HAP-1 (cell line): ENCODE data around the gene RHCG.
"Not testable (repeated sequence)": the region's sequence is repeated elsewhere in the genome, so short reads cannot be mapped to it uniquely, and the experiment has no call there.

Source experiments
- DNase-seq, 2 experiments: peaks; one replicate each; pipeline ENCODE4 v3.0.0-alpha.2; 2016 to 2020; ENCODE audit warnings: low spot score in 2 of 2
- H3K27me3 ChIP-seq: fragments of 250-450 bp; sonication (Bioruptor Pico); 2 replicates; pipeline ENCODE4 v1.5.1; 2020; ENCODE audit warnings: low read depth, mild to moderate bottlenecking, moderate library complexity
- H3K36me3 ChIP-seq: fragments of 250-450 bp; sonication (Bioruptor Pico); replicated peaks from 2 replicates; pipeline ENCODE4 v1.5.1; 2020; ENCODE audit warnings: mild to moderate bottlenecking
- H3K4me1 ChIP-seq: fragments of 250-450 bp; sonication (Bioruptor Pico); 2 replicates; pipeline ENCODE4 v1.5.1; 2020; ENCODE audit warnings: mild to moderate bottlenecking
- H3K4me3 ChIP-seq: fragments of 250-450 bp; sonication (Bioruptor Pico); 2 replicates; pipeline ENCODE4 v1.5.1; 2020; ENCODE audit warnings: mild to moderate bottlenecking, moderate library complexity
- H3K9me3 ChIP-seq: fragments of 250-450 bp; sonication (Bioruptor Pico); 2 replicates; pipeline ENCODE4 v1.5.1; 2020; ENCODE audit warnings: mild to moderate bottlenecking, moderate library complexity
- in situ Hi-C: fragments of 300-500 bp; cut with MboI; formaldehyde crosslinking; loops from 3 replicates; pipeline ENCODE4 v1.14.3; 2020; ENCODE audit warnings: low sequenced_read_pairs, inconsistent platforms, mixed read lengths

The RHCG gene

DNA sequence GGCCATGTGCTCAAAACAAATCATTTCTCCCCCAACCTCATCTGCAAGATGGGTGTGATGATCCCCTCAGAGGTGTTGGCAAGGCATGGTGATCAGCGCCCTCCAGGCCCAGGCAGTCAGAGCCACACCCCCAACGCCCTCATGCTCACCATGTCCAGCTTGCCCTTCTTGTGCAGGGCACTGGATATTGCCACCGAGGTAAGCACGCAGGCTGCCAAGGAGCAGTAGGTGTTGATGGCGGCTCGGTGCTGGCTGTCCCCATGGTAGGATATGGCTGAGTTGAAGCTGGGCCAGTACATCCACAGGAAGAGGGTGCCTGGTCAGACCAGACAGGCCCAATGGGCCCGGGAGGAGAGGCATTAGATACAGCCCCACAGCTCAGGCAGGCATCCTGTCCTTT, 17.2 kb downstream of the RHCG start:
- Histone ChIP-seq H3K4me3 (no peak overlapping the region), H3K36me3 (no peaks in the 10 kb centered on the region), H3K9me3 (no peaks in the 10 kb centered on the region), H3K27me3 (peaks cover 32% of the 10 kb centered on the region), H3K4me1 (no peaks in the 10 kb centered on the region)
- in situ Hi-C loops: no loop called here
- DNase-seq: no peak

GRCh38 chr15:89477411-89478242, 18.8 kb downstream of the RHCG start:
- Histone ChIP-seq H3K4me1 (no peaks in the 10 kb centered on the region), H3K4me3 (no peak overlapping the region), H3K9me3 (no peaks in the 10 kb centered on the region), H3K36me3 (no peaks in the 10 kb centered on the region), H3K27me3 (peaks cover 32% of the 10 kb centered on the region)
- in situ Hi-C loops: no loop called here
- DNase-seq: no peak

- H3K9me3 ChIP-seq: no peaks in the 10 kb centered on the region
- no peaks in the 10 kb centered on the region for H3K36me3 ChIP-seq
- H3K4me3 ChIP-seq: no peak overlapping the region
- H3K27me3 ChIP-seq: peaks cover 32% of the 10 kb centered on the region
- no peak for DNase-seq
- no peaks in the 10 kb centered on the region for H3K4me1 ChIP-seq
- in situ Hi-C loops: no loop called here
These were observed 20.7 kb downstream of the RHCG start for GRCh38 chr15:89475661-89476060.

GRCh38 chr15:89472785-89473256, 23.6 kb downstream of the RHCG start:
- Histone ChIP-seq H3K4me3 (no peak overlapping the region), H3K4me1 (no peaks in the 10 kb centered on the region), H3K27me3 (peaks cover 26% of the 10 kb centered on the region), H3K9me3 (no peaks in the 10 kb centered on the region), H3K36me3 (no peaks in the 10 kb centered on the region)
- in situ Hi-C loops: loop anchor here (5.0 kb wide), 1 partner anchor 116 kb away; no protein-coding TSS in a partner anchor
- DNase-seq: peak; percentile 65 to 84

- in situ Hi-C loops: loop anchor here (5.0 kb wide), 1 partner anchor 112 kb away; no protein-coding TSS in a partner anchor
- Histone ChIP-seq H3K36me3 (no peaks in the 10 kb centered on the region), H3K27me3 (0 out of 2 replicates have a peak, but pooled peaks cover 2% of the 10 kb centered on the region), H3K4me1 (no peaks in the 10 kb centered on the region), H3K4me3 (no peak overlapping the region), H3K9me3 (no peaks in the 10 kb centered on the region)
- no peak for DNase-seq
These were observed 26.8 kb downstream of the RHCG start for GRCh38 chr15:89469426-89470096.

GRCh38 chr15:89468813-89469212, 27.6 kb downstream of the RHCG start:
- H3K4me3 ChIP-seq, DNase-seq, in situ Hi-C loops, H3K9me3 ChIP-seq, H3K27me3 ChIP-seq, H3K4me1 ChIP-seq, H3K36me3 ChIP-seq: not testable (repeated sequence)

GRCh38 chr15:89463113-89463512, 33.3 kb downstream of the RHCG start:
- H3K36me3 ChIP-seq: no peaks in the 10 kb centered on the region
- H3K4me1 ChIP-seq: no peaks in the 10 kb centered on the region
- H3K9me3 ChIP-seq: no peaks in the 10 kb centered on the region
- H3K27me3 ChIP-seq: no peaks in the 10 kb centered on the region
- in situ Hi-C loops: no loop called here
- DNase-seq: no peak
- H3K4me3 ChIP-seq: no peak overlapping the region

- H3K27me3 ChIP-seq: no peaks in the 10 kb centered on the region
- in situ Hi-C loops: no loop called here
- no peaks in the 10 kb centered on the region for H3K4me1 ChIP-seq
- DNase-seq: no peak
- H3K4me3 ChIP-seq: no peak overlapping the region
- no peaks in the 10 kb centered on the region for H3K36me3 ChIP-seq
- no peaks in the 10 kb centered on the region for H3K9me3 ChIP-seq
These were observed 34.0 kb downstream of the RHCG start for GRCh38 chr15:89462198-89462912.

DNA sequence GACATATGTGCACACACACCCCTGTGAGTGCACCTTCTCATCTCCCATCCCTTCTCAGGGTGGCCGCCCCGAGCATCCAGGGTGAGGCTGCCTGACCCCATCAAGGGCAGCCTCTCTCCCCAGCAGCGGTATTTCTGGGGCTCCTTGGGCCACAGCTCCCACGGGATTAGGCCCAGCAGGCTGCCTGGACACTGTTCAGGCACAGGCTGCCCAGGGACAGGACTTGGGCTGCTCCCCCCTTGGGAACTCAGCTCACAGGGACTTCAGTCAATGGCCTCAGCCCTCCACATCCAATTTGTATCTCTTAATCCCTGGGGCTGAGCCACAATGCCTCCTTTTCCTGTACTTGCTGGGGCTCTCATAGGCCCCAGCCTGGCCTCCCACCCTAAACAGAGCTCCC, 35.0 kb downstream of the RHCG start:
- in situ Hi-C loops: no loop called here

DNA sequence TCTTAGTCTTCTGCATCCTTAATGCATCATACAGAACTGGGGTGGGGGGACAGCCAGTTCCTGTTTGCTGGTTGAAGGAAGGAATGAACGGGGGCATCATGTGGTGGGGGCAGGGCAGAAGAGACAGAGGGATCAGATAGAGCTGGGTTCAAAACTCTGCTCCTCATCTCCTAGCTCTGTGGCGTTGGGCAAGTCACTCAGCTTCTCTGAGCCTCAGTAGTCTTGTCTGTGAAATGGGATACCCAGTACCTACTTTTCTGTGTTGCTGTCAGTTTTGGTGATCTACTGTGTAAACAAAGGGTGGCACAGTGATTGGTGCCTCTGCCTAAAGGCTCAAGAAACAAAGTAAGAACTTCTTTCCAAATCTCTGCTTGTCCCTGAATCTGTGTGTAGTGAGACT, 36.3 kb downstream of the RHCG start:
- DNase-seq: no peak
- Histone ChIP-seq H3K4me3 (no peak overlapping the region), H3K27me3 (no peaks in the 10 kb centered on the region), H3K4me1 (no peaks in the 10 kb centered on the region), H3K36me3 (no peaks in the 10 kb centered on the region), H3K9me3 (no peaks in the 10 kb centered on the region)
- in situ Hi-C loops: no loop called here

More for the DNA sequence above, 35.0 kb downstream of the RHCG start:
- Histone ChIP-seq H3K27me3 (no peaks in the 10 kb centered on the region), H3K4me1 (no peaks in the 10 kb centered on the region), H3K4me3 (no peak overlapping the region), H3K9me3 (no peaks in the 10 kb centered on the region), H3K36me3 (no peaks in the 10 kb centered on the region)
- DNase-seq: no peak

- in situ Hi-C loops: no loop called here
- no peaks in the 10 kb centered on the region for H3K4me1 ChIP-seq
These were observed 36.9 kb downstream of the RHCG start for GRCh38 chr15:89459271-89460038.

DNA sequence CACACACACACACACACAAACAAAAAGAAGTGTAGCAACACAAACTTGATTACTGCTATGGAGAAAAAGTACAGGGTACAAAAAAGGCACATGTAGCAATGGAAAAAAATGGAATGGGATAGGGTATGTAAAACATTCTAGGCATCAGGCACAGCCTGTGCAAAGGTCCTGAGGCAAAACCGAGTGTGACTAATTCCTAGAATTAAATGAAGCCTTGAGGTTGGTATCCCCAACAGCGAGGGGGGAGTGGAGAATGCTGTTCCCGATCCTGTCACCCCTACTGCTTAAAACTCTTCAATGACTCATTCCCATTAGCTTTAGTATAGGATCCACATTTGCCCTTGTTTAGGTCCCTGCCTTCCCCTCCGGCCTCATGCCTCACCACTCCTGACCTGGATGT, 37.9 kb downstream of the RHCG start:
- Histone ChIP-seq H3K4me3 (no peak overlapping the region), H3K36me3 (no peaks in the 10 kb centered on the region), H3K9me3 (no peaks in the 10 kb centered on the region), H3K27me3 (no peaks in the 10 kb centered on the region), H3K4me1 (no peaks in the 10 kb centered on the region)
- DNase-seq: no peak
- in situ Hi-C loops: no loop called here

More at GRCh38 chr15:89459271-89460038, 36.9 kb downstream of the RHCG start:
- H3K9me3 ChIP-seq: no peaks in the 10 kb centered on the region
- H3K4me3 ChIP-seq: no peak overlapping the region
- no peak for DNase-seq
- no peaks in the 10 kb centered on the region for H3K27me3 ChIP-seq
- H3K36me3 ChIP-seq: no peaks in the 10 kb centered on the region

GRCh38 chr15:89457086-89457485, 39.3 kb downstream of the RHCG start:
- Histone ChIP-seq H3K27me3 (no peaks in the 10 kb centered on the region), H3K36me3 (no peaks in the 10 kb centered on the region), H3K9me3 (no peaks in the 10 kb centered on the region), H3K4me3 (no peak overlapping the region), H3K4me1 (no peaks in the 10 kb centered on the region)
- in situ Hi-C loops: no loop called here
- DNase-seq: peak in 1 of 2 experiments; percentile 36
